HEK293 (cell line): ENCODE data around the gene SMARCA2.

Experiments
- CTCF ChIA-PET: fragments of 350-600 bp; formaldehyde crosslinking; extraction: SDS; loops from one replicate; lab custom pipeline; 2021; ENCODE audit warnings: antibody characterized with exemption; lab: Yijun Ruan, JAX
- POLR2A ChIA-PET: fragments of 300-600 bp; formaldehyde crosslinking; extraction: SDS; loops from one replicate; lab custom pipeline; 2020; ENCODE audit warnings: antibody characterized with exemption, inconsistent platforms; lab: Yijun Ruan, JAX
- H3K27ac ChIP-seq: fragments of 200-500 bp; sonication (Bioruptor generic); 2 replicates; pipeline ENCODE4 v1.5.1; 2014; ENCODE audit warnings: low read depth, low read length, control low read depth, inconsistent platforms; ENCODE audit errors: extremely low read depth
- H3K36me3 ChIP-seq, 2 experiments: fragments of 200-500 bp in 1 of 2; sonication (Bioruptor generic) in 1 of 2; 1 replicate in 1 of 2; 2 replicates in 1 of 2; pipeline ENCODE4 v1.5.1; 2014 to 2017; ENCODE audit warnings: inconsistent platforms in 2 of 2, low read length in 2 of 2; ENCODE audit not compliant: control insufficient read depth in 2 of 2, insufficient read depth in 1 of 2
- H3K4me1 ChIP-seq: fragments of 200-500 bp; sonication (Bioruptor generic); 2 replicates; pipeline ENCODE4 v1.5.1; 2014; ENCODE audit warnings: mild to moderate bottlenecking, low read length, inconsistent platforms; ENCODE audit not compliant: control insufficient read depth, insufficient read depth
- H3K4me3 ChIP-seq: 2 replicates; pipeline ENCODE4 v1.5.1; 2011; ENCODE audit warnings: low read depth, mild to moderate bottlenecking, control low read depth, low read length, moderate library complexity
- H3K9me3 ChIP-seq: fragments of 200-500 bp; sonication (Bioruptor generic); 2 replicates; pipeline ENCODE4 v1.5.1; 2014; ENCODE audit warnings: low read depth, low read length, inconsistent platforms; ENCODE audit not compliant: control insufficient read depth, insufficient read depth
- HOXC10 ChIP-seq: sonication (generic); formaldehyde crosslinking; IDR thresholded peaks from 2 replicates; pipeline ENCODE4 v1.8.1; 2023; ENCODE audit warnings: mild to moderate bottlenecking, missing genetic modification reagents
- YY2 ChIP-seq: fragments of 450-650 bp; formaldehyde crosslinking; IDR thresholded peaks from 2 replicates; pipeline ENCODE4 v1.5.1; 2016; ENCODE audit warnings: missing biosample characterization, missing genetic modification characterization
- ZFP37 ChIP-seq: fragments of 450-650 bp; formaldehyde crosslinking; IDR thresholded peaks from 2 replicates; pipeline ENCODE4 v1.5.1; 2016; ENCODE audit warnings: missing biosample characterization, missing genetic modification characterization
- ZFP69B ChIP-seq: fragments of 450-650 bp; formaldehyde crosslinking; IDR thresholded peaks from 2 replicates; pipeline ENCODE4 v1.5.1; 2016; ENCODE audit warnings: missing biosample characterization, missing genetic modification characterization
- ZNF112 ChIP-seq: fragments of 450-650 bp; formaldehyde crosslinking; IDR thresholded peaks from 2 replicates; pipeline ENCODE4 v1.5.0; 2017; ENCODE audit warnings: missing biosample characterization, missing genetic modification characterization
- ZNF169 ChIP-seq: fragments of 450-650 bp; formaldehyde crosslinking; IDR thresholded peaks from 2 replicates; pipeline ENCODE4 v1.5.1; 2016; ENCODE audit warnings: missing biosample characterization, missing genetic modification characterization
- ZNF174 ChIP-seq: fragments of 450-650 bp; formaldehyde crosslinking; IDR thresholded peaks from 2 replicates; pipeline ENCODE4 v1.5.0; 2017; ENCODE audit warnings: missing biosample characterization, mild to moderate bottlenecking, missing genetic modification characterization
- ZNF211 ChIP-seq: fragments of 450-650 bp; formaldehyde crosslinking; IDR thresholded peaks from 2 replicates; pipeline ENCODE4 v1.5.1; 2016; ENCODE audit warnings: low read depth, missing biosample characterization, missing genetic modification characterization
- ZNF239 ChIP-seq: fragments of 450-650 bp; formaldehyde crosslinking; IDR thresholded peaks from 2 replicates; pipeline ENCODE4 v1.5.1; 2016; ENCODE audit warnings: missing biosample characterization, missing genetic modification characterization
- ZNF324 ChIP-seq: fragments of 450-650 bp; formaldehyde crosslinking; IDR thresholded peaks from 2 replicates; pipeline ENCODE4 v1.5.1; 2016; ENCODE audit warnings: missing biosample characterization, missing genetic modification characterization
- ZNF350 ChIP-seq: fragments of 450-650 bp; formaldehyde crosslinking; IDR thresholded peaks from 2 replicates; pipeline ENCODE4 v1.5.0; 2017; ENCODE audit warnings: missing biosample characterization, mild to moderate bottlenecking, missing genetic modification characterization
- ZNF354C ChIP-seq: fragments of 450-650 bp; formaldehyde crosslinking; IDR thresholded peaks from 2 replicates; pipeline ENCODE4 v1.5.1; 2016; ENCODE audit warnings: missing biosample characterization, missing genetic modification characterization, low read depth, borderline replicate concordance
- ZNF366 ChIP-seq: fragments of 450-650 bp; formaldehyde crosslinking; conservative IDR thresholded peaks from 2 replicates; pipeline ENCODE4 v1.5.1; 2016; ENCODE audit warnings: missing biosample characterization, missing genetic modification characterization
- ZNF394 ChIP-seq: fragments of 450-650 bp; formaldehyde crosslinking; IDR thresholded peaks from 2 replicates; pipeline ENCODE4 v1.5.1; 2016; ENCODE audit warnings: missing biosample characterization, missing genetic modification characterization, mild to moderate bottlenecking, moderate library complexity, borderline replicate concordance
- ZNF404 ChIP-seq: fragments of 450-650 bp; formaldehyde crosslinking; IDR thresholded peaks from 2 replicates; pipeline ENCODE4 v1.5.1; 2017; ENCODE audit warnings: missing biosample characterization, missing genetic modification characterization
- ZNF513 ChIP-seq: fragments of 450-650 bp; IDR thresholded peaks from 2 replicates; pipeline ENCODE4 v1.5.1; 2018; ENCODE audit warnings: missing biosample characterization, missing genetic modification characterization
- ZNF544 ChIP-seq: fragments of 450-650 bp; formaldehyde crosslinking; IDR thresholded peaks from 2 replicates; pipeline ENCODE4 v1.5.0; 2017; ENCODE audit warnings: missing biosample characterization, missing genetic modification characterization
- ZNF558 ChIP-seq: fragments of 450-650 bp; formaldehyde crosslinking; IDR thresholded peaks from 2 replicates; pipeline ENCODE4 v1.5.1; 2016; ENCODE audit warnings: missing biosample characterization, missing genetic modification characterization
- ZNF624 ChIP-seq: fragments of 450-650 bp; formaldehyde crosslinking; IDR thresholded peaks from 2 replicates; pipeline ENCODE4 v1.5.1; 2017; ENCODE audit warnings: missing biosample characterization, missing genetic modification characterization
- ZNF701 ChIP-seq: fragments of 450-650 bp; formaldehyde crosslinking; IDR thresholded peaks from 2 replicates; pipeline ENCODE4 v1.5.1; 2016; ENCODE audit warnings: missing biosample characterization, missing genetic modification characterization
- ZNF785 ChIP-seq: fragments of 450-650 bp; formaldehyde crosslinking; IDR thresholded peaks from 2 replicates; pipeline ENCODE4 v1.5.1; 2016; ENCODE audit warnings: missing biosample characterization, missing genetic modification characterization
- ZNF830 ChIP-seq: fragments of 450-650 bp; IDR thresholded peaks from 2 replicates; pipeline ENCODE4 v1.5.0; 2018; ENCODE audit warnings: missing biosample characterization, missing genetic modification characterization, low read depth, mild to moderate bottlenecking, moderate library complexity
- ZSCAN5A ChIP-seq: fragments of 450-650 bp; formaldehyde crosslinking; IDR thresholded peaks from 2 replicates; pipeline ENCODE4 v1.5.1; 2016; ENCODE audit warnings: missing biosample characterization, missing genetic modification characterization
- TF ChIP-seq, protein P1 (sequence below): fragments of 450-650 bp; formaldehyde crosslinking; IDR thresholded peaks from 2 replicates; pipeline ENCODE4 v1.5.1; 2017; ENCODE audit warnings: missing biosample characterization, mild to moderate bottlenecking, missing genetic modification characterization, moderate library complexity
- TF ChIP-seq, protein P2 (sequence below): fragments of 450-650 bp; formaldehyde crosslinking; IDR thresholded peaks from 2 replicates; pipeline ENCODE4 v1.5.1; 2016; ENCODE audit warnings: missing biosample characterization, missing genetic modification characterization
- TF ChIP-seq, protein P3 (sequence below): fragments of 450-650 bp; formaldehyde crosslinking; IDR thresholded peaks from 2 replicates; pipeline ENCODE4 v1.5.1; 2016; ENCODE audit warnings: missing biosample characterization, missing genetic modification characterization, low read depth
- TF ChIP-seq, protein P4 (sequence below): IDR thresholded peaks from 2 replicates; pipeline ENCODE4 v1.6.1; 2011; ENCODE audit warnings: mild to moderate bottlenecking, low read depth, low read length, borderline replicate concordance
- TF ChIP-seq, protein P5 (sequence below): fragments of 450-650 bp; formaldehyde crosslinking; IDR thresholded peaks from 2 replicates; pipeline ENCODE4 v1.5.1; 2016; ENCODE audit warnings: missing biosample characterization, missing genetic modification characterization

Gene SMARCA2

DNA sequence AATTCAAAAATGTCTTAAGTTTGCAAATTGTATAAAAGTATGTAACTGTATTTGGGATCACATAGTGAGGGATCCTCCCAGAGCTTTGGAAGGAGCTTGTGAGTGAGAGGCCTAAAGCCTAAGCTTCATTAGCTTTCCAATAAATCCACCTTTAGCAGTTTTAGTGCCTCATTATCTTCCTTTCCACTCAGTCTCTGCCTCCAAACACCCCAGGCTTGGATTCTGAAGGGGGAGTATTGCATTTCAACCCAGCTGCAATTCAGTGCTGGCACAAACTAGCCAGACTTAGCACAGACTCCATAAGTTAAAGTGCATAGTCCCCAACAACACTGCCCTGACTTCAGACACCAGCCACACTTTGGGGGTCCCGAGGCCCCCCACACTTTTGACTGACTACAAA is 113.5 kb downstream of the SMARCA2 start:
- ChIA-PET CTCF (interaction anchor here (0.6 to 1.3 kb wide), 5 partner anchors 9 to 599 kb away, joined by 3 to 4 read pairs (median 3); no protein-coding TSS in a partner anchor), POLR2A (no interaction called here)
- no peaks in the 10 kb centered on the region for H3K9me3 ChIP-seq
- H3K27ac ChIP-seq, result no peak overlapping the region
- H3K4me3 ChIP-seq, result no peak overlapping the region
- no peaks in the 10 kb centered on the region for H3K4me1 ChIP-seq
- peaks cover 0 to 14% of the 10 kb centered on the region in 2 experiments; a peak in 1 of 3 replicates for H3K36me3 ChIP-seq
- TF ChIP-seq, protein P1, sequence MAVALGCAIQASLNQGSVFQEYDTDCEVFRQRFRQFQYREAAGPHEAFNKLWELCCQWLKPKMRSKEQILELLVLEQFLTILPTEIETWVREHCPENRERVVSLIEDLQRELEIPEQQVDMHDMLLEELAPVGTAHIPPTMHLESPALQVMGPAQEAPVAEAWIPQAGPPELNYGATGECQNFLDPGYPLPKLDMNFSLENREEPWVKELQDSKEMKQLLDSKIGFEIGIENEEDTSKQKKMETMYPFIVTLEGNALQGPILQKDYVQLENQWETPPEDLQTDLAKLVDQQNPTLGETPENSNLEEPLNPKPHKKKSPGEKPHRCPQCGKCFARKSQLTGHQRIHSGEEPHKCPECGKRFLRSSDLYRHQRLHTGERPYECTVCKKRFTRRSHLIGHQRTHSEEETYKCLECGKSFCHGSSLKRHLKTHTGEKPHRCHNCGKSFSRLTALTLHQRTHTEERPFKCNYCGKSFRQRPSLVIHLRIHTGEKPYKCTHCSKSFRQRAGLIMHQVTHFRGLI (tag by site-specific recombination), result no peak
- no peak for TF ChIP-seq ZNF112
- TF ChIP-seq YY2 (tag by site-specific recombination), result no peak
- no peak for TF ChIP-seq ZNF366 (tag by site-specific recombination)
- TF ChIP-seq ZNF558 (tag by site-specific recombination), result no peak
- no peak for TF ChIP-seq ZNF785 (tag by site-specific recombination)
- TF ChIP-seq, protein P2, sequence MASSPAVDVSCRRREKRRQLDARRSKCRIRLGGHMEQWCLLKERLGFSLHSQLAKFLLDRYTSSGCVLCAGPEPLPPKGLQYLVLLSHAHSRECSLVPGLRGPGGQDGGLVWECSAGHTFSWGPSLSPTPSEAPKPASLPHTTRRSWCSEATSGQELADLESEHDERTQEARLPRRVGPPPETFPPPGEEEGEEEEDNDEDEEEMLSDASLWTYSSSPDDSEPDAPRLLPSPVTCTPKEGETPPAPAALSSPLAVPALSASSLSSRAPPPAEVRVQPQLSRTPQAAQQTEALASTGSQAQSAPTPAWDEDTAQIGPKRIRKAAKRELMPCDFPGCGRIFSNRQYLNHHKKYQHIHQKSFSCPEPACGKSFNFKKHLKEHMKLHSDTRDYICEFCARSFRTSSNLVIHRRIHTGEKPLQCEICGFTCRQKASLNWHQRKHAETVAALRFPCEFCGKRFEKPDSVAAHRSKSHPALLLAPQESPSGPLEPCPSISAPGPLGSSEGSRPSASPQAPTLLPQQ (tag by site-specific recombination), result no peak
- no peak for TF ChIP-seq ZNF394 (tag by site-specific recombination)
- TF ChIP-seq ZNF350, result no peak
- no peak for TF ChIP-seq HOXC10 (CRISPR knock-in tag)
- no peak for TF ChIP-seq ZNF624 (tag by site-specific recombination)
- TF ChIP-seq, protein P3, sequence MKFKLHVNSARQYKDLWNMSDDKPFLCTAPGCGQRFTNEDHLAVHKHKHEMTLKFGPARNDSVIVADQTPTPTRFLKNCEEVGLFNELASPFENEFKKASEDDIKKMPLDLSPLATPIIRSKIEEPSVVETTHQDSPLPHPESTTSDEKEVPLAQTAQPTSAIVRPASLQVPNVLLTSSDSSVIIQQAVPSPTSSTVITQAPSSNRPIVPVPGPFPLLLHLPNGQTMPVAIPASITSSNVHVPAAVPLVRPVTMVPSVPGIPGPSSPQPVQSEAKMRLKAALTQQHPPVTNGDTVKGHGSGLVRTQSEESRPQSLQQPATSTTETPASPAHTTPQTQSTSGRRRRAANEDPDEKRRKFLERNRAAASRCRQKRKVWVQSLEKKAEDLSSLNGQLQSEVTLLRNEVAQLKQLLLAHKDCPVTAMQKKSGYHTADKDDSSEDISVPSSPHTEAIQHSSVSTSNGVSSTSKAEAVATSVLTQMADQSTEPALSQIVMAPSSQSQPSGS (tag by site-specific recombination), result no peak
- TF ChIP-seq ZNF169, result no peak
- TF ChIP-seq ZNF211 (tag by site-specific recombination), result no peak
- no peak for TF ChIP-seq ZNF404 (tag by site-specific recombination)
- no peak for TF ChIP-seq ZFP69B

GRCh38 chr9:2130941-2131340 is 115.8 kb downstream of the SMARCA2 start:
- Histone ChIP-seq H3K4me1 (no peaks in the 10 kb centered on the region), H3K9me3 (no peaks in the 10 kb centered on the region), H3K27ac (no peak overlapping the region), H3K36me3 (peaks cover 0 to 4% of the 10 kb centered on the region in 2 experiments; a peak in 2 of 3 replicates), H3K4me3 (no peak overlapping the region)
- CTCF ChIA-PET, result interaction anchor here (0.6 to 2.8 kb wide), 6 partner anchors 10 to 993 kb away, joined by 3 to 14 read pairs (median 6); no protein-coding TSS in a partner anchor
- POLR2A ChIA-PET, result no interaction called here
- no peak for TF ChIP-seq ZNF701 (tag by site-specific recombination)
- no peak for TF ChIP-seq ZSCAN5A (tag by site-specific recombination)
- TF ChIP-seq ZNF354C (tag by site-specific recombination), result no peak
- no peak for TF ChIP-seq ZNF174 (tag by site-specific recombination)
- no peak for TF ChIP-seq ZFP37
- TF ChIP-seq ZNF513 (tag by site-specific recombination), result no peak
- no peak for TF ChIP-seq ZNF544 (tag by site-specific recombination)
- no peak for TF ChIP-seq ZNF830 (tag by site-specific recombination)
- no peak for TF ChIP-seq ZNF112
- TF ChIP-seq, protein P4, sequence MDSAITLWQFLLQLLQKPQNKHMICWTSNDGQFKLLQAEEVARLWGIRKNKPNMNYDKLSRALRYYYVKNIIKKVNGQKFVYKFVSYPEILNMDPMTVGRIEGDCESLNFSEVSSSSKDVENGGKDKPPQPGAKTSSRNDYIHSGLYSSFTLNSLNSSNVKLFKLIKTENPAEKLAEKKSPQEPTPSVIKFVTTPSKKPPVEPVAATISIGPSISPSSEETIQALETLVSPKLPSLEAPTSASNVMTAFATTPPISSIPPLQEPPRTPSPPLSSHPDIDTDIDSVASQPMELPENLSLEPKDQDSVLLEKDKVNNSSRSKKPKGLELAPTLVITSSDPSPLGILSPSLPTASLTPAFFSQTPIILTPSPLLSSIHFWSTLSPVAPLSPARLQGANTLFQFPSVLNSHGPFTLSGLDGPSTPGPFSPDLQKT, result no peak
- TF ChIP-seq, protein P5, sequence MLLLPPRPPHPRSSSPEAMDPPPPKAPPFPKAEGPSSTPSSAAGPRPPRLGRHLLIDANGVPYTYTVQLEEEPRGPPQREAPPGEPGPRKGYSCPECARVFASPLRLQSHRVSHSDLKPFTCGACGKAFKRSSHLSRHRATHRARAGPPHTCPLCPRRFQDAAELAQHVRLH (tag by site-specific recombination), result no peak
- TF ChIP-seq ZNF239 (tag by site-specific recombination), result no peak
- no peak for TF ChIP-seq ZNF324 (tag by site-specific recombination)
